SK-N-SH treated with all-trans-retinoic acid at 6 μM for 48 hours (cell line): ENCODE results near the gene PHF3.

ENCODE experiments used
- ATAC-seq: fragments of 200-7000 bp; cut with Tn5 transposase; 3 replicates; pipeline ENCODE4 v1.9.1; 2020; ENCODE audit warnings: mild to moderate bottlenecking, moderate library complexity
- BACH2 ChIP-seq: fragments of 250-450 bp; sonication (Bioruptor Pico); IDR thresholded peaks from 2 replicates; pipeline ENCODE4 v1.9.0; 2021; ENCODE audit warnings: mild to moderate bottlenecking, borderline replicate concordance
- CREB5 ChIP-seq: fragments of 250-450 bp; sonication (Bioruptor Pico); IDR thresholded peaks from 2 replicates; pipeline ENCODE4 v1.5.1; 2020; ENCODE audit warnings: low read depth, mild to moderate bottlenecking, moderate library complexity
- CSDC2 ChIP-seq: fragments of 250-450 bp; sonication (Bioruptor Pico); IDR thresholded peaks from 2 replicates; pipeline ENCODE4 v1.5.0; 2020; ENCODE audit warnings: mild to moderate bottlenecking, moderate library complexity
- CSRNP3 ChIP-seq: fragments of 250-450 bp; sonication (Bioruptor Pico); IDR thresholded peaks from 2 replicates; pipeline ENCODE4 v1.5.1; 2021; ENCODE audit warnings: mild to moderate bottlenecking, moderate library complexity
- GLIS3 ChIP-seq: fragments of 250-450 bp; sonication (Bioruptor Pico); IDR thresholded peaks from 2 replicates; pipeline ENCODE4 v1.5.0; 2020; ENCODE audit warnings: mild to moderate bottlenecking, moderate library complexity
- ISL1 ChIP-seq: fragments of 250-450 bp; sonication (Bioruptor Pico); IDR thresholded peaks from 2 replicates; pipeline ENCODE4 v2.1.2; 2022; ENCODE audit warnings: mild to moderate bottlenecking, moderate library complexity
- OSR1 ChIP-seq: fragments of 250-450 bp; sonication (Bioruptor Pico); IDR thresholded peaks from 2 replicates; pipeline ENCODE4 v1.8.0; 2022; ENCODE audit warnings: moderate library complexity, mild to moderate bottlenecking, inconsistent platforms
- PATZ1 ChIP-seq: fragments of 250-450 bp; sonication (Bioruptor Pico); IDR thresholded peaks from 2 replicates; pipeline ENCODE4 v1.8.0; 2020; ENCODE audit warnings: mild to moderate bottlenecking, moderate library complexity, borderline replicate concordance
- POU6F1 ChIP-seq: fragments of 250-450 bp; sonication (Bioruptor Pico); IDR thresholded peaks from 2 replicates; pipeline ENCODE4 v1.8.0; 2021; ENCODE audit warnings: low read depth, mild to moderate bottlenecking, moderate library complexity, borderline replicate concordance
- PPARA ChIP-seq: fragments of 250-450 bp; sonication (Bioruptor Pico); IDR thresholded peaks from 2 replicates; pipeline ENCODE4 v1.5.0; 2020; ENCODE audit warnings: mild to moderate bottlenecking, borderline replicate concordance
- RARB ChIP-seq: fragments of 250-450 bp; sonication (Bioruptor Pico); IDR thresholded peaks from 2 replicates; pipeline ENCODE4 v1.8.0; 2021; ENCODE audit warnings: mild to moderate bottlenecking, moderate library complexity
- TCF4 ChIP-seq: fragments of 250-450 bp; sonication (Bioruptor Pico); IDR thresholded peaks from 2 replicates; pipeline ENCODE4 v1.8.0; 2021; ENCODE audit warnings: mild to moderate bottlenecking, moderate library complexity, borderline replicate concordance
- TOX ChIP-seq: fragments of 250-450 bp; sonication (Bioruptor Pico); IDR thresholded peaks from 2 replicates; pipeline ENCODE4 v1.8.0; 2021; ENCODE audit warnings: mild to moderate bottlenecking, moderate library complexity, borderline replicate concordance
- TSHZ2 ChIP-seq: fragments of 250-450 bp; sonication (Bioruptor Pico); IDR thresholded peaks from 2 replicates; pipeline ENCODE4 v1.5.0; 2020; ENCODE audit warnings: mild to moderate bottlenecking, moderate library complexity
- ZC3H10 ChIP-seq: fragments of 250-450 bp; sonication (Bioruptor Pico); IDR thresholded peaks from 2 replicates; pipeline ENCODE4 v1.5.1; 2021; ENCODE audit warnings: mild to moderate bottlenecking, moderate library complexity
- ZFP3 ChIP-seq: fragments of 250-450 bp; sonication (Bioruptor Pico); IDR thresholded peaks from 2 replicates; pipeline ENCODE4 v1.5.0; 2020; ENCODE audit warnings: mild to moderate bottlenecking, moderate library complexity
- ZFP30 ChIP-seq: fragments of 450-650 bp; formaldehyde crosslinking; IDR thresholded peaks from 2 replicates; pipeline ENCODE4 v1.5.0; 2022; ENCODE audit warnings: mild to moderate bottlenecking, moderate library complexity
- ZNF565 ChIP-seq: fragments of 450-650 bp; formaldehyde crosslinking; conservative IDR thresholded peaks from 2 replicates; pipeline ENCODE4 v1.5.0; 2020; ENCODE audit warnings: low read depth, mild to moderate bottlenecking, moderate library complexity
- ZNF70 ChIP-seq: fragments of 450-650 bp; formaldehyde crosslinking; IDR thresholded peaks from 2 replicates; pipeline ENCODE4 v1.5.0; 2020; ENCODE audit warnings: mild to moderate bottlenecking, moderate library complexity
- ZNF8 ChIP-seq: fragments of 450-650 bp; formaldehyde crosslinking; IDR thresholded peaks from 2 replicates; pipeline ENCODE4 v1.5.0; 2020; ENCODE audit warnings: mild to moderate bottlenecking, moderate library complexity

Gene PHF3

GRCh38 chr6:63644668-63645326 is 9.2 kb downstream of the PHF3 start:
- no peak for ATAC-seq
- no peak for TF ChIP-seq PATZ1 (CRISPR knock-in tag)
- no peak for TF ChIP-seq ZFP3 (CRISPR knock-in tag)
- TF ChIP-seq PPARA (CRISPR knock-in tag) = no peak
- no peak for TF ChIP-seq TOX (CRISPR knock-in tag)
- TF ChIP-seq ZNF565 = no peak
- TF ChIP-seq CSRNP3 (CRISPR knock-in tag) = no peak
- no peak for TF ChIP-seq TSHZ2
- TF ChIP-seq OSR1 (CRISPR knock-in tag) = no peak
- TF ChIP-seq TCF4 (CRISPR knock-in tag) = no peak
- TF ChIP-seq ZNF8 = no peak
- TF ChIP-seq ZC3H10 = no peak
- TF ChIP-seq ZNF70 (CRISPR knock-in tag) = no peak
- no peak for TF ChIP-seq CREB5 (CRISPR knock-in tag)

DNA sequence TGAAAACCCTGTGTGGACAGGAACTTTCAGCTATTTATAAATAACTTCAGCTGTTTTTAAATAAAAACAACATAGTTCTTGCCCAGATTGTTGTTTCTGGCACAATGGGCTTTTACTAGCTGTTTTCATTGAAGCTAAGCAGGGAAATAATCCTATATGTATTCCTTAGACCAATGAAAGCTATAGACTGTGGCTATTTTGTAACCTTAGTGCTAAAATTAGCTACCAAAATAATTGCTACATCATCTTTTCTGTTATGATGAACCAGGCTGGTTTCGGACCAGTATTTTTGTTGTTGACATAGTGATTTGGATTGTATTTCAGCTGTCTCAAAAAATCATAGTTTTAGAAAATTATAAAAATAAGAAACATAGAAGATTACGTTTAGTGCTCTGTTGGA is 13.7 kb downstream of the PHF3 start:
- TF ChIP-seq ZC3H10 (no peak), ISL1 (no peak), CREB5 (CRISPR knock-in tag) (no peak), OSR1 (CRISPR knock-in tag) (no peak), ZFP30 (CRISPR knock-in tag) (no peak), ZNF8 (no peak), TCF4 (CRISPR knock-in tag) (no peak), ZFP3 (CRISPR knock-in tag) (no peak), CSDC2 (CRISPR knock-in tag) (no peak)
- ATAC-seq = no peak

- TF ChIP-seq RARB (CRISPR knock-in tag) (no peak), CSDC2 (CRISPR knock-in tag) (no peak), ZNF70 (CRISPR knock-in tag) (no peak), TOX (CRISPR knock-in tag) (no peak), ZFP30 (CRISPR knock-in tag) (no peak), OSR1 (CRISPR knock-in tag) (no peak), GLIS3 (CRISPR knock-in tag) (no peak), ZNF8 (no peak), BACH2 (CRISPR knock-in tag) (no peak), POU6F1 (no peak), ISL1 (no peak), CSRNP3 (CRISPR knock-in tag) (no peak)
- no peak for ATAC-seq
These were observed 14.3 kb downstream of the PHF3 start for GRCh38 chr6:63649847-63650265.
